ENCODE measurements around the gene SLC46A3.

GRCh38 chr13:28743499-28744083, 24.8 kb upstream of the SLC46A3 start:
- TF ChIP-seq CTCF (IDR thresholded peaks at IDR 0.05) (no peak), POLR2A (IDR thresholded peaks at IDR 0.05) (no peak)

Data from upper lobe of left lung (tissue), 4 donors.